ENCODE results near the gene TMEM126B. TPM values are rescaled to one million over a fixed set of nuclear protein-coding genes. Genes with fewer than 3 reads are reported as not detected.
A peak's percentile ranks its signal among the peaks of the same experiment; 100 is the strongest.
"Not testable (repeated sequence)": the region's sequence is repeated elsewhere in the genome, so short reads cannot be mapped to it uniquely, and the experiment has no call there.

Gene TMEM126B
- total and polyA plus RNA-seq, 5 donors, result 46.7 to 106 (median 57.4) TPM

- WGBS, result under 1% methylated on average over 67 of the region's 67 CpGs
- Histone ChIP-seq H3K4me3 (ENCODE audit: low read length) (peak within 1 kb of the TSS; percentile 84), H3K9me3 (ENCODE audit: control insufficient read depth, low read length) (no peaks in the 10 kb centered on the region), H3K27ac (ENCODE audit: low read length) (peak within 1 kb of the TSS; percentile 99), H3K27me3 (ENCODE audit: control insufficient read depth, insufficient read depth) (no peaks in the 10 kb centered on the region), H3K4me1 (ENCODE audit: control insufficient read depth, insufficient read depth, low read length) (no peaks in the 10 kb centered on the region)
- peak; percentile 97 to 98 for ATAC-seq
- DNase-seq, result peak; percentile 95 to 98 (median 97)
- intact Hi-C loops (cut with DNase I), result loop anchor here in 2 of 4 donors (2.0 to 5.0 kb wide), 2 partner anchors 36 to 38 kb away; partner anchors contain the start of genes TMEM126B (in 2 of the 2) and DLG2 (in 1 of the 2)
Observed at GRCh38 chr11:85664615-85665481, 36.5 kb downstream of the TMEM126B start, which contains the start of gene CREBZF. Gene CREBZF (minus strand): TSS chr11:85665129. CDS start chr11:85664875, 254 bp downstream.

- Histone ChIP-seq H3K4me3 (ENCODE audit: low read length) (no peak overlapping the region), H3K27me3 (ENCODE audit: control insufficient read depth, insufficient read depth) (no peaks in the 10 kb centered on the region), H3K4me1 (ENCODE audit: control insufficient read depth, insufficient read depth, low read length) (no peaks in the 10 kb centered on the region), H3K9me3 (ENCODE audit: control insufficient read depth, low read length) (no peaks in the 10 kb centered on the region), H3K27ac (ENCODE audit: low read length) (no peak overlapping the region)
- no peak for ATAC-seq
- DNase-seq, result no peak
- intact Hi-C loops (cut with DNase I), result loop anchor here in 1 of 4 donors (2.0 kb wide), 1 partner anchor 37 kb away; the partner anchor contains the start of gene TMEM126B
- WGBS, result 76% methylated on average over 5 of the region's 5 CpGs
Observed at GRCh38 chr11:85665733-85666132, 37.3 kb downstream of the TMEM126B start.

- no peak for ATAC-seq
- H3K27me3 ChIP-seq (ENCODE audit: control insufficient read depth, insufficient read depth), result no peaks in the 10 kb centered on the region
- no peaks in the 10 kb centered on the region for H3K9me3 ChIP-seq (ENCODE audit: control insufficient read depth, low read length)
- H3K27ac ChIP-seq (ENCODE audit: low read length), result no peak overlapping the region
- WGBS, result 93% methylated on average over 3 of the region's 3 CpGs
- intact Hi-C loops (cut with DNase I), result no loop called here
- H3K4me1 ChIP-seq (ENCODE audit: control insufficient read depth, insufficient read depth, low read length), result no peaks in the 10 kb centered on the region
- no peak overlapping the region for H3K4me3 ChIP-seq (ENCODE audit: low read length)
- DNase-seq, result no peak
Observed at GRCh38 chr11:85666687-85667086, 38.3 kb downstream of the TMEM126B start.

GRCh38 chr11:85668157-85668556 is 39.8 kb downstream of the TMEM126B start:
- Histone ChIP-seq H3K9me3 (ENCODE audit: control insufficient read depth, low read length) (no peaks in the 10 kb centered on the region), H3K4me1 (ENCODE audit: control insufficient read depth, insufficient read depth, low read length) (no peaks in the 10 kb centered on the region), H3K27me3 (ENCODE audit: control insufficient read depth, insufficient read depth) (no peaks in the 10 kb centered on the region), H3K4me3 (ENCODE audit: low read length) (no peak overlapping the region), H3K27ac (ENCODE audit: low read length) (no peak overlapping the region)
- intact Hi-C loops (cut with DNase I), result no loop called here
- DNase-seq (no peak), ATAC-seq (no peak)
- WGBS, result 94% methylated on average over 1 of the region's 1 CpG

- intact Hi-C loops (cut with DNase I); ATAC-seq; H3K27ac ChIP-seq (ENCODE audit: low read length); DNase-seq; H3K9me3 ChIP-seq (ENCODE audit: control insufficient read depth, low read length); H3K27me3 ChIP-seq (ENCODE audit: control insufficient read depth, insufficient read depth); H3K4me3 ChIP-seq (ENCODE audit: low read length); H3K4me1 ChIP-seq (ENCODE audit: control insufficient read depth, insufficient read depth, low read length): not testable (repeated sequence)
Observed at GRCh38 chr11:85670949-85671663, 42.7 kb downstream of the TMEM126B start.

GRCh38 chr11:85672105-85672902 is 43.9 kb downstream of the TMEM126B start:
- no peak overlapping the region for H3K4me3 ChIP-seq (ENCODE audit: low read length)
- ATAC-seq (no peak), DNase-seq (no peak)
- H3K4me1 ChIP-seq (ENCODE audit: control insufficient read depth, insufficient read depth, low read length), result no peaks in the 10 kb centered on the region
- intact Hi-C loops (cut with DNase I), result no loop called here
- H3K9me3 ChIP-seq (ENCODE audit: control insufficient read depth, low read length), result no peaks in the 10 kb centered on the region
- H3K27me3 ChIP-seq (ENCODE audit: control insufficient read depth, insufficient read depth), result no peaks in the 10 kb centered on the region
- WGBS, result 87% methylated on average over 8 of the region's 8 CpGs
- no peak overlapping the region for H3K27ac ChIP-seq (ENCODE audit: low read length)

- Histone ChIP-seq H3K4me3 (ENCODE audit: low read length) (no peak overlapping the region), H3K27me3 (ENCODE audit: control insufficient read depth, insufficient read depth) (no peaks in the 10 kb centered on the region), H3K4me1 (ENCODE audit: control insufficient read depth, insufficient read depth, low read length) (no peaks in the 10 kb centered on the region), H3K9me3 (ENCODE audit: control insufficient read depth, low read length) (no peaks in the 10 kb centered on the region), H3K27ac (ENCODE audit: low read length) (no peak overlapping the region)
- no peak for ATAC-seq
- intact Hi-C loops (cut with DNase I), result no loop called here
- 87% methylated on average over 3 of the region's 3 CpGs for WGBS
- DNase-seq, result no peak
Observed at GRCh38 chr11:85673393-85673792, 45.0 kb downstream of the TMEM126B start.

GRCh38 chr11:85679576-85679975 is 51.2 kb downstream of the TMEM126B start:
- intact Hi-C loops (cut with DNase I), result no loop called here
- DNase-seq (no peak), ATAC-seq (no peak)
- Histone ChIP-seq H3K4me3 (ENCODE audit: low read length) (no peak overlapping the region), H3K9me3 (ENCODE audit: control insufficient read depth, low read length) (no peaks in the 10 kb centered on the region), H3K27ac (ENCODE audit: low read length) (no peak overlapping the region), H3K27me3 (ENCODE audit: control insufficient read depth, insufficient read depth) (no peaks in the 10 kb centered on the region), H3K4me1 (ENCODE audit: control insufficient read depth, insufficient read depth, low read length) (no peaks in the 10 kb centered on the region)
- 58% methylated on average over 4 of the region's 4 CpGs for WGBS

GRCh38 chr11:85680897-85681296 is 52.5 kb downstream of the TMEM126B start:
- DNase-seq, result no peak
- H3K4me1 ChIP-seq (ENCODE audit: control insufficient read depth, insufficient read depth, low read length), result peaks cover 5% of the 10 kb centered on the region
- H3K9me3 ChIP-seq (ENCODE audit: control insufficient read depth, low read length), result no peaks in the 10 kb centered on the region
- H3K27me3 ChIP-seq (ENCODE audit: control insufficient read depth, insufficient read depth), result no peaks in the 10 kb centered on the region
- 65% methylated on average over 1 of the region's 1 CpG for WGBS
- H3K27ac ChIP-seq (ENCODE audit: low read length), result no peak overlapping the region
- intact Hi-C loops (cut with DNase I), result no loop called here
- ATAC-seq, result no peak
- no peak overlapping the region for H3K4me3 ChIP-seq (ENCODE audit: low read length)

- Histone ChIP-seq H3K9me3 (ENCODE audit: control insufficient read depth, low read length) (no peaks in the 10 kb centered on the region), H3K4me3 (ENCODE audit: low read length) (peak overlapping the region; percentile 78), H3K27ac (ENCODE audit: low read length) (no peak overlapping the region), H3K27me3 (ENCODE audit: control insufficient read depth, insufficient read depth) (no peaks in the 10 kb centered on the region), H3K4me1 (ENCODE audit: control insufficient read depth, insufficient read depth, low read length) (peaks cover 5% of the 10 kb centered on the region)
- 26% methylated on average over 43 of the region's 43 CpGs for WGBS
- ATAC-seq (peak; percentile 74 to 75), DNase-seq (peak; percentile 81 to 94 (median 93))
- intact Hi-C loops (cut with DNase I), result no loop called here
Observed at GRCh38 chr11:85682330-85683305, 54.2 kb downstream of the TMEM126B start.

Measured in right cardiac atrium (tissue), 5 donors.